SW 1271 (cell line): Measurements from ENCODE around the gene FCHSD2.
"Not testable (repeated sequence)": the region's sequence is repeated elsewhere in the genome, so short reads cannot be mapped to it uniquely, and the experiment has no call there.

Source experiments
- DNase-seq, 2 experiments: peaks; one replicate each; lab custom pipeline; 2025; lab: John Stamatoyannopoulos, UW

FCHSD2 gene

DNA sequence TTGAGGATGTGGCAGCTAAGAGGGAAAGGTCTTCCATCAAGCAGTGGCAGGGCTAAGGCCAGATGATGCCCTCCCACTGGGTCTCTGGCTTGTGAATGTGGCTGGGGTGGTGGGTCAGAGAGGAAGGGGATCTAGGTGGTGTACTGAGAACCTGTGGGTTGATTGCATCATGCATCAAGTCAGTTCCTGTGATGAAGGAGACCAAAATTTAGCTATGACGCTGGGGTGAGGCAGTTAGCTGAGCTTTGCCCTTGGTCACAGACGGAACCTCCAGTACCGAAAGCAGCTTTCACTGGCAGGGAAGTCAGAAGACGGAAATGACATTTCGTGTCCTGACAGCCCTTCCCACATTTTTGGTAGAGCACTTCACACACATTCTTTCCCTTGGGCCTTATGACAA, 307.2 kb downstream of the FCHSD2 start:
- no peak for DNase-seq

DNA sequence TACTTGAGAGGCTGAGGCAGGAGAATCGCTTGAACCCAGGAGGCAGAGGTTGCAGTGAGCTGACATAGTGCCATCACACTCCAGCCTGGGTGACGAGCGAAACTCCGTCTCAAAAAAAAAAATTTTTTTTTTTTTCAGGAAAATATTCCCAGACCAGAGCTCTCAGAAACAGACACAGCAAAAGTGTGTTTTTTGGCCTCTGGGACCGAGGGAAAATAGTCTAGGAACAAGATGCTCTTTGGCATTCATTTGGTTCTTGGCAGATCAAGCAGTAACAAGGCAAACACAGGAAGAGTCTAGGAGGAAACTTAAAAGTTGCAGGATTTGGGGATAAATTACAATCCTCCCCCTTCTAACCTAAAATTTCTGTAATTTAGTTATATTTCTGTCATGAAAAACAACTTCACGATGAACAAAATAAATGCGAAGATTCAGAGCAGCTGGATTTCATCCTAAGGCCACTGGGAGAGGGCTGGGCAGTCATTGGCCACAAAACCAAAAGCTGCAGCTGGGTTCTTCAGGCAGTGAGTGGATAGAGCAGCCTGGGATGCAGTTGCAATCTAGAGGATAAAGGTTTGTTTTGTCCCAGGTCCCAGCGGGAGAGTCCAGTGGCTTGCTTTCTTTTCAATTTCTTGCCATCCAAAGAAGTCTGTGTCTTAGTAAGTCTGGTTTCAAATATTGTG, 308.2 kb downstream of the FCHSD2 start:
- no peak for DNase-seq

DNA sequence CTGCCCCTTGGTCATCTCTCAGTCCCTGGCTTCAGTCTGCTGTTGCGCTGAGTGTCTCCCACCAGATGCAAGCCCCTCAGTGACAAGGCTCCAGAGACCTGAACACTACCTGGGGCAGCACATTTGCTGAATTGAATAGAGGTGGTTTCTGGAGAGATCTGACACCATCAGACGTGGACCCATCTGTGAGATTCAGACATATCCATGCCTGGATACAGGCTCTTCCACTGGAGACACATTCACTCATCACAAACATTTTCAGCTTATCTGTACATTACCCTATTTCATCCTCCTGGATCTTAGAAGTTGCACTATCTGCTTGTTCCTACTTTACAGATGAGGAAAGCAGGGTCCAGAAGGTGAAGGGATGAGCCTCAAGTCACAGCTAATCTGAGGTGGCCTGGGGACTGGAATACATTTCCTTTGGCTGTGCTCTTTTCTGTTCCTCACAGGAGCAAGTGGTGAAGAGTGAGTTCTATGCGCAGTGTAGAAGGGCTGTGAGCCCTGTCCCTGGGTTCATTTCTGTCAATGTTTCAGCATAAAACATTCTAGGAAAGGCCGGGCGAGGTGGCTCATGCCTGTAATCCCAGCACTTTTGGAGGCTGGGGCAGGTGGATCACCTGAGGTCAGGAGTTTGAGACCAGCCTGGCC, 308.9 kb downstream of the FCHSD2 start:
- no peak for DNase-seq

DNA sequence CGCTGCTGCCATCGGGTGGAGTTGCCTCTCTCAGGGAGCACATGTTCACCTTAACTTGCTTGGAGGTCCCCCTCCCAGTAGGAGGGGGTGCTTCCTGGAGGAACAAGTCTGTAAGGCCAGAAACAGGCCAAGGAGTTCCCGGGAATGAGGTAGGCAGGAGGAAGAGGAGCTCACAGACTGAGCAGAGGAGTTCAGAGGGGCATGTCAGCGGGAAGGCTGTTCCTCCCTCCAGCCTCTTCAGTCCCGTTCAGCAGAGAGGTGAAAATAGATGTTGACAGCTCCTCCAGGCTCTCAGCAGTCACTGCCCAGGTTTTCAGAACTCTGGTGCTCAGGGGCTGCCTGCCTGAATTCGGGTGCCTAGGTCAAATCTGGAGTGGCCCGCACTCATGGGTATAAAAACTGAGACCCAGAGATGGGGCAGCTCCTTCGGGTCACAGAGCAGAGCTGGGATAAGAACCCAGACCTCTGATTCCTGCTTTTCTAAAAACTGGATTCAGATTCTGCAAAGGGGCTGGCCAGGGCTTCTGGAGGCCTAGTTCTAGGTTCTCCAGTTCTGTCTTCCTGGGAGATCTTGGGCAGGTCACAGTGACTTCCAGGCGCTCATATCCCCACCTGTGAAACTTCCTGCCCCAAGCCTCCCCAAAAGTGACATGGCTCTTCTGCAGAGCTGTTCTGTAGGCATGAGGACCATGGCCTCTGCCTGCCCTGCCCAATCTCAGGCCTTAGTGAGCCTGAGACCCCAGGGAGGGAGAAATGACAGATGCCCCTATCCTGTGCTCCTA, 309.6 kb downstream of the FCHSD2 start:
- DNase-seq: no peak

DNA sequence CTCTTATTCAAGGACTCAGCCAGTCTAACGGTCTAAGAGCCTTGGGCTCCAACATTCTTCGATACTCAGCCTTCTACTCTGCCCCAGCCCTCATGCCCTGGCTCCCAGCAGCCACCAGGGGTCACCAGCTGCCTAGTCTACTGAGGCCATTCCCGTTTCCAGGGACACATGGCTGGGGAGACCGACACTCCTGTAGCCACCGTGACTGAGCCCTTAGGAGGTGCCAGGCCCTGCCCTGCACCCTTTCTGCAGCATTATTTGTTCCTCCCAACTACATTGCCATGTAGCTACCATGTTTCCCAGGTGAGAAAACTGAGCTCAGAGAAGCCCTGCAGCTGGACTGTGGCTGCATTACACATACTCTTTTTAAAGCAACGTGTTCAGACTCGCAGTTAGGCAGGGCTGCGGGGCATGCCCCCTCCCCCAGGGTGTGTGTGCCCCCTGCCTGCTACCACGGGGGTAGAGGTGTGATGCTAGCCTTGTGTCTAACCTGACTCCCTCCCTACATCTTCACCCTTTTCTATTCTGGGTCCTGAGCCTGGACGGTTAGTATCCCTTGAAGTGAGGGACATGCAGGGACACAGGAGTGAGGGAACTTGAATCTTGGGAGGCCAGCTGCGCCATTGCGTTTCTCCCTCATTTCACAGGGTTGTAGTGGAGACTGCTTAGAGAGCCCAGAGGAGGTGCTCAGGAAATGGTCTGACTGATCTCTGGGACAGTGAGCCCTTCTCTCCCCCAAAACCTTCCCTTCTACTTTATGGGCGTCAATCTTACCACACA, 310.4 kb downstream of the FCHSD2 start:
- peak; percentile 65 to 74 for DNase-seq

DNA sequence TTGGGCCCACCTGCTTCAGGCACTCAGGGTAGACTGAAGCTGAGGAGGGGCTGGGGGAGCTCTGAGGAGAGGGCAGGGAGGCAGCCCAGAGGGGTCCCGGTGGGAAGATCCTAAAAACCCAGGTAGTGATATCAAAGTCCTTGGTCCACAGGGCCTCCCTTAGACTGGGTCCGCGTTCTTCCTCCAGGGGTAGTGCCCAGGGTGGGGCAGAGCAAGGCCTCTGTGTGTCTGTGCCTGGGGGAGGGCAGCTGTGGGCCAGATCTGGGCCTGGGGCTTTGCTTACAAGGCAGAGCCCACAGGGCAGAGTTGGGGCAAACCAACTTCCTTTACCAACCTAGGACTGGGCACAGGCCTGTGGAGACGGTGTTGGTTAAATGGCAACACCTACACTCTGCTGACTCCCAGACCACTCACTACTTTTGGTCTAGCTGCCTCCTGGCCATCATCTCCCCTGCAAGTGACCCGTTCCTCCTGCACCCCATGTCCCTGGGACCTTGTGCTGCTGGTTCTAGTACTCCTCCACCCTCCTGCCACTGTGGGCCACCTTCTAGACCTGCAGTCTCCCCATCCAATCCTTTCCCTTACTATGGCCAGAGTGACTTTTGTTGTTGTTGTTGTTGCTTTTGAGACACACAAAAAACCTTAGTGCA, 312.1 kb downstream of the FCHSD2 start:
- DNase-seq: no peak

DNA sequence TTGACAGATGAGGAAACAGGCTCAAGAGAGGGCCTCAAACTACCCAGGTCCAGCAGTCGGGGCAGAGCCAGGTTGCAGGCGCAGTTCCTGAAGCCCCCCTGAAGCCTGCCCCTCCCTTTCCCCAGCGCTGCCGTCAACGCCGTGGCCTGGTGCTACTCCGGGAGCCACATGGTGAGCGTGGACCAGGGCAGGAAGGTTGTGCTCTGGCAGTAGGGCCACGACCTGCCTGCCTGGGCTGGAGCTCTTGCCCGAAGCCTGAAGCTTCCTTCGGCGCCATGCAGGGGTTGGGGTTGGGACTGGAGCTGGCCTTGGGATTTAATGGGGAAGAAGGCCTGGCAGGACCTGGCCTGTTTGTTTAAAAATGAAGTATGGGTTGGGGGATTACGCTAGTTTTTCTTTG, 312.9 kb downstream of the FCHSD2 start:
- DNase-seq: no peak

DNA sequence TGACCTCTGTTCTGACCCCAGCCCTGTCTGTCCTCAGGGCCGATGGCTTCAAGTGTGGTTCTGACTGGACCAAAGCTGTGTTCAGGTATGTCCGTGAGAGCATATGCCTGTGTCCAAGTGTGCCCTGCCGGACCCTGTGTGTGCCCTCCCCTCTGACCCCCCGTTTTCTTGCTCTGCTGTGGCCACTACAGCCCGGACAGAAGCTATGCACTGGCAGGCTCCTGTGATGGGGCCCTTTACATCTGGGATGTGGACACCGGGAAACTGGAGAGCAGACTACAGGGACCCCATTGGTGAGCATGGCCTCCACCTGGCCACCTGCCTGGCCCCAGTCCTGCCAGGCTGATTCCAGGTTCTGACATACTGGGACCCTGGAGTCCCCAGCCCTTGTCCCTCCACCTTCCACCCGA, 313.4 kb downstream of the FCHSD2 start:
- DNase-seq: no peak

DNA sequence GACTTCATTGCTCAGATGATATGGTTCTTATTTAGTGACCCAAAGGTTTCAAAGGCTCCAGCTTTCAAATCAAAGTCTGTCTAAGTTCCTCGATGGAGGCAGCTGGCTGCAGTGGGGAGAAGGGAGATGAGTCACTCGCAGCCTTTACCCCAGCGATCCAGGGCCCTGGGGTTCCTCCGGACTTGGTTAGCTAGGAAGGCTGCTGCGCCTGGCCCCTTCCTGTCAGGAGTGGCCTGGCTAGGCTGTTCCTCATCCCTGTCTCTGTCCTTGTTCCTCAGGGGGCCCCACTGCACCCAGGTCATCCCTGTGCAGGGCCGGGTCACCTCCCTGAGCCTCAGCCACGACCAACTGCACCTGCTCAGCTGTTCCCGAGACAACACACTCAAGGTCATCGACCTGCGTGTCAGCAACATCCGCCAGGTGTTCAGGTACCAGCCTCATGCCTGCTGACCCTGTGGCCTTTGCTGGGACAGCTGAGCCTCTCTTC, 314.0 kb downstream of the FCHSD2 start:
- no peak for DNase-seq

DNA sequence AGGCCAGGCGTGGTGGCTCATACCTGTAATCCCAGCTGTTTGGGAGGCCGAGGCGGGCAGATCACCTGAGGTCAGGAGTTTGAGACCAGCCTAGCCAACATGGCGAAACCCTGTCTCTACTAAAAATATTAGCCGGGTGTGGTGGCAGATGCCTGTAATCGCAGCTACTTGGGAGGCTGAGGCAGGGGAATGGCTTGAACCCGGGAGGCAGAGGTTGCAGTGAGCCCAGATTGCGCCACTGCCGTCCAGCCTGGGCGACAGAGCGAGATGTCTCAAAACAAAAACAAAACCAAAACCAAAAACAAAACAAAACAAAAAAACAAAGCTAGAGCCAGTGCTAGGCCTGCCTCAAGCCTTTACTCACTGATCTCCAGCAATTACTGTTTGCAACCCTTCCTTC, 314.5 kb downstream of the FCHSD2 start:
- not testable (repeated sequence) for DNase-seq

DNA sequence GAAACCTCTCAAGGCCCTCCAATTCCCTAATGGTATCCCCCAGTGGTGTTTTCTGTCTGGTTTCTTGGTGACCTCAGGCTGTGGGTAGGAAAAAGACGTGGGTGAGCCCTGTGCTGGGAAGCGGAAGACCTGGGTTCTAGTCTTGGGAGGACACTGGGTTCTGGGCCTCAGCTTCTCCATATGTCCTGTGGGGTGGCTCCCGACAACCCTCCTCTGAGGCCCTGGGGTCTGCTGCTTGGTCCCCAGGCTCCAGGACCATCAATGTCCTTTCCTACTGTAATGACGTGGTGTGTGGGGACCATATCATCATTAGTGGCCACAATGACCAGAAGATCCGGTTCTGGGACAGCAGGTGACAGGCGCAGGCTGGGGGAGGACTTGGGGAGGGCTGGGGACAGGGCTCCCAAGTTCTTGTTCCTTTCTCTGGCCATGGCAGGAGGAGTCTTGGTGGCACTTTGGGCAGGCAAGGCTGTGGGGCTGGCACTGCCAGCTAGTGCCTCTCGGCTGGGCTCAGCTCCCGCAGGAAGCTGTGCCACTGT, 315.1 kb downstream of the FCHSD2 start:
- DNase-seq: no peak

DNA sequence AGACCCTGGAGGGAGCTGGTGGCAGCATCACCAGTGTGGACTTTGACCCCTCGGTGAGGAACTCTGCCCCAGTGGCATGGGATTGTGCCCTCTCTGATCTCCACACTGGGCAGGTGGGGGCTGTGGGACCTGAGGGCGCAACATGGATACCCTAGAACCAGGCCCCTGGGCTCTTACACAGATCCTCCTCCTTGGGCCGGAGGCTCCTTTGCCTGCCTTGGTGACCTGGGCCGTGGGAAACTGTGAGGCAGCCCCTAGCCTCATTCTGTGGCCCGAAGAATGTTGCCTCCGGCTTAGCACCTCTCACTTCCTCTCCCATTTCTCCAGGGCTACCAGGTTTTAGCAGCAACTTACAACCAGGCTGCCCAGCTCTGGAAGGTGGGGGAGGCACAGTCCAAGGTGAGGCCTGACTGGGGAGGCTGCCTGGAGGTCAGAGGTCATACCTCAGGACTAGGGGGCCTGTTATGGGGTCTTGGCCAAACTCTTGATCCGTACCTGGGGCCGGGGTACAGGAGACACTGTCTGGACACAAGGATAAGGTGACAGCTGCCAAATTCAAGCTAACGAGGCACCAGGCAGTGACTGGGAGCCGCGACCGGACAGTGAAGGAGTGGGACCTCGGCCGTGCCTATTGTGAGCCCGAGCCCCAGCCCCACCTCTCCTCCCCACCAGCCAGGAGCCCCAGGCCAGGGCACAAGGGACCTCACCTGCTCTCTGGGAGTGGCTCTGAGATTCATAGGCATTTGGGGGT, 315.8 kb downstream of the FCHSD2 start:
- DNase-seq: no peak

DNA sequence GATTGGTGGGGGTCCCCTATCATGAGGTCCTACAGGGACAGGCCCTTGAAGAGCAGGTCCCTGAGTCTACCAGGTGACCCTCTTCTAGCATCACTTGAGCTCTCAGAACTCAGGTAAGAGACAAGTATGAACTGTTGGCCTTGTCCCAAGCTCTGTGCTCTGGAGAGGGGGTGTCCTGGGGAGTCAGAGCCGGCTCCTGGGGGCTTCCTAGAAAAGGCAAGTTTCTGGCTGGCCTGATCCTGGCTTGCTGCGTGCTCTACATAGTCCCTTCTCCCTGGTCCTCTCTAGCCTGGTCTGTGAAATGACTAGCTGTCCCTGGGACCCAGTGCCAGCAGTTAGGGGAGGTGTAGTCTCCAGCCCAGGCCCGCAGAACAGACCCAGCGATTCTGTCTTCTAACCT, 316.5 kb downstream of the FCHSD2 start:
- no peak for DNase-seq

DNA sequence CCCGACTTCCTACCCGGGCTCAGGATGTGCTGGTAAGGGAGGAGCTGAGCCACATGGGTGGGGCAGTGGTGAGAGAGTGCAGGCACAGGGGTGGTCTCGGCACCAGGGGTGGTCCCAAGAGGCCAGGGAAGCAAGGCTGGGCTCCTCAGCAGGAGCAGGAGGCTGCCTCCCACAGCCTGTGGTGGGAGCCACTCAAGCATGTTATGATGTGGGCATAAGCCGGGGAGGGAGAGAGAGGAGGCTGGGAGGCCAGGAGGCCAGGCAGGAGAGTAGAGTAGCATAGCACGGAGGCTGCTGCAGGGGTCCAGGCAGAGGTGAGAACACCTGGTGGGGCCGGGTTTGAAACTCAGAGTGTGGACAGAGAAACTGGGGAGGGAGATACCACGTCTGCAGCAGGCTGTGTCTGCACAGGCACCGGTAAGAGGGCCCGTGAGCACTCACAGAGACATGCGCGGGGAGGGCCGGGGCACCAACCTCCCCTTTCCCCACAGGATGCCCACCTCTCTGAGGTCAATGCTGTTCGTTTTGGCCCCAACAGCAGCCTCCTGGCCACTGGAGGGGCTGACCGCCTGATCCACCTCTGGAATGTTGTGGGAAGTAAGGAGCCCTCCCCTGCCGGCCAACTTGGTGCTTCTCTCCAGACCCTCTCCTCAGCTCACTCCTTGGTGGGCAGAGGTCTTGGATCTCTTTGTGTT, 317.2 kb downstream of the FCHSD2 start:
- DNase-seq: no peak

DNA sequence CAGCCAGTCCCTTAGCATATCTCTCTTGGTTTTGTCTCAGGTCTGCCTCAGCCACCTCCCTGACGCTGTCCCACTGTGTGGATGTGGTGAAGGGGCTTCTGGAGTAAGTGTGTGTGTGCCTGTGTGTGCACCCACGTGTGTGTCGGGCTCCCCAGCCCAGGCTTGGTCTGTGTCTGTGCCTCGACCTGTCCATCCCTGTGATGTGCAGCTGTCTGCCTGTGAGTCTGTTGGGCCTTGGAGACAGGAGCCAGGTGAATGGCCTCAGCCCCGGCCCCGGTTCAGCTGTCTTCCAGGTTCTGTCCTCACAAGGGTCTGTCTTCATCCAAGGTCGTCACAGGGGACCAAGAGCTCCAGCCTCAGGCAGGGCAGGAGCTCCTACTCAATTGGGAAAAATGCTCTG, 318.1 kb downstream of the FCHSD2 start:
- DNase-seq: no peak

DNA sequence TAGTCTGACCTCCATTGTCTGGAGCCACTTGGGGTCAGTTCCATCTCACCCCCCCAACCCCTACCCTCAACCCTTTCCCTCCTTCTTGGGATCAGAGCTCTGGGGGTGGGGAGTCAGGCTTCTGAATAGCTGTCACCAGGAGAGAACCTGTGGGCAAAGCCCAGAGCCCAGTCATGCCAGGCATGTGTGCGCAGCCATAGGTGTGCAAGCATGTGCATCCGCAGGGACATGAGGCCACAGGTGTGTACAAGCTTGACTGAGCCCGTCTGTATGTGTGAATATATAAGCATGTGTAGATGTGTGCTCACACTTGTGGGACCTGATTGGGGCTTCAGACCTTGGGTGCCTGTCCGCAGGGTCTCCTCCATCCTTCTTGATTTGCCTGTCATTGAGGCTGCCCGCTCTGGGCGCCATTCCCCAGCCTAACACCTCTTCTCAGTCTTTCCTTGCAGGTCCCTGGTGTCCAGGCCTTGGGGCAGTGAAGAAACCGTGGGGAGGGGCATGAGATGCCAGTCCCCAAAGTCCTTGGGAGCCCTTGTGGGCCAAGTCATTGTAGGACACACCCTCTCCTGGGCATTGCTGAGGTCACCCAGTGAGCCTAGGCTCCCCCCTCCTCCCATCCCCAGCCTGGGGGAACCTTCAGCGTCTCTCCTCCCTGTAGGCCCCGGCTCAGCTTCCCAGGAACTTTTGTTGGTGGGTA, 318.9 kb downstream of the FCHSD2 start:
- DNase-seq: no peak

DNA sequence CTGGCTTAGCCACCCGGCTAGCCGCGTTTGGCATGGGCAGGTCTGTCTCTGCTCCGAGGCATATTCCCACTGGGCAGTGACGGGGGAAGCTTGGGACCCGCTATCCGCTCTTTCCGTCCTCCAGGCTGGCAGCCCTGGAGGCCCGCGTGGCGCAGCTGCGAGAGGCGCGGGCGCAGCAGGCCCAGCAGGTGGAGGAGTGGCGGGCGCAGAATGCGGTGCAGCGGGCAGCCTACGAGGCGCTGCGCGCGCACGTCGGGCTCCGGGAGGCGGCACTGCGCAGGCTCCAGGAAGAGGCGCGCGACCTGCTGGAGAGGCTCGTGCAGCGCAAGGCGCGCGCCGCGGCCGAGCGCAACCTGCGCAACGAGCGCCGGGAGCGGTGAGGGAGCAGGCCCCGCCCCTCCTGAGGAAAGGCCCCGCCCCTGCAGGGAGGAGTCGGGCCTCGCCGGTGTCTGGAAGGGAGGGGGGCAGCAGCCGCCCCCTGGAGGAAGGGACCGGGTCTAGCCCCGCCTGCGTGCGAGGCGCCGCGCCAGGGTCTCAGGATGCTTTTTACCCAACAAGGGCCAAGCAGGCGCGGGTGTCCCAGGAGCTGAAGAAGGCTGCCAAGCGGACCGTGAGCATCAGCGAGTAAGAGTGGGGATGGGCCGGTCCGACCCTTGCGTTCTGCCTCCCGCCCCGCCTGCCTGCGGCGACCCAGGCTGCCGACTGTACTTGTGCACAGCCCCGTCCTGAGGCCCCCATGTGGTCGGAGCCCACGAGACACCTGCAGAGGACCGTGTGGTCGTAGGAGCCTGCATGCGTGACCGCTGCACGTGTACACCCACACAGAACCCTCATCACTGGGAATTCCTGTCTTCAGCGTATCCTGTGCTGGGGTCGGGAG, 320.0 kb downstream of the FCHSD2 start:
- peak; percentile 46 to 77 for DNase-seq

DNA sequence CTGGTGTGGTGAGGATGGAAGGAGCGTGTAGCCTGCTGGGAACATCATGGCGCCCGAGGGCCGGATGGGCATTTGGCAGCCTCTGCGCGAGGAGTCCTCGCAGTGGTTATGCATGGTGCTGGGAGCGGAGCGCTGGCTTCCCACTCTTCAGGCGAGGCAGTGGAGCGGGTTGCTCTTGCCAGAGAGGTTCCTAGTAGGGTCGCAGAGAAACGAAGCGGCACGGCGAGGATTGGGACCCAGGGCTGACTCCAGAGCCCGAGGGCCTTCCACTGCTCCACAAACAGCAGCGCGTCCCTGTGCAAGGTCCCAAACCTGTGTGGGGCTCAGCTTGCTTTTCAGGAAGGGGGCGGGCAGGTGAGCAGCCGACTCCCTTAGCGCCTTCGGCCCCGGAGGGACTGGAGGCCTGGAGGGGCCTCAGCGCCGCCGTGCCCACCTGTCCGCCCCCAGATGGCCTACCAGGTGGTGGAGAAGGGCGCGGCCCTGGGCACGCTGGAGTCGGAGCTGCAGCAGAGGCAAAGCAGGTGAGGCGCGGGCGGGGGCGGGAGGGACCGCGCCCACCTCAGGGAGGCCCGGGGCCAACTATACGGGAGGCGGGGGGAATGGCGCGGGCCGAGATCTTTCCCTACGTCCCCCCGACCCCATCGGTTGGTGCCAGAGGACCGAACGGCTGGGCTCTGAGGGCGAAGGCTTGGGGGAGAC, 320.7 kb downstream of the FCHSD2 start:
- DNase-seq: no peak
